HCT116 (cell line): Measurements from ENCODE around the gene RAB29. TPM values are rescaled to one million over a fixed set of nuclear protein-coding genes. Genes with fewer than 3 reads are reported as not detected.

Experiments
- ATAC-seq: fragments of 200-7000 bp; cut with Tn5 transposase; 2 replicates; pipeline ENCODE4 v1.9.1; 2020; ENCODE audit warnings: mild to moderate bottlenecking, moderate library complexity
- BruUV-seq: library from RNA; stranded (reverse); fragments of 400-500 nt; replicated peaks from 2 replicates; lab custom pipeline; 2021; lab: Mats Ljungman, UMichigan
- CTCF ChIA-PET: fragments of 300-600 bp; sonication (Branson Sonifier 250); formaldehyde crosslinking; loops from one replicate; lab custom pipeline; 2021; ENCODE audit warnings: antibody characterized with exemption; lab: Charles Lee
- POLR2A ChIA-PET: fragments of 300-600, 350-600 bp; sonication (Branson Sonifier 250); formaldehyde crosslinking; loops from one replicate; lab custom pipeline; 2021; ENCODE audit warnings: antibody characterized with exemption; lab: Charles Lee
- RAD21 ChIA-PET, 2 experiments: fragments of 300-600 bp; sonication (Branson Sonifier 250); formaldehyde crosslinking; loops; one replicate each; lab custom pipeline; 2023; ENCODE audit warnings: low total read pairs in 2 of 2; ENCODE audit not compliant: uncharacterized antibody in 2 of 2, unreplicated experiment in 2 of 2, low non-redundant PET in 1 of 2; lab: Charles Lee
- DNase-seq: peaks from one replicate; pipeline ENCODE4 v3.0.0-alpha.2; 2010; ENCODE audit warnings: low read depth, low spot score
- H2AFZ ChIP-seq: fragments of 200-600 bp; shearing (Covaris generic), sonication (generic); 2 replicates; pipeline ENCODE4 v1.6.1; 2017; ENCODE audit warnings: low read depth, mixed run types, mixed read lengths, antibody characterized with exemption, low read length; ENCODE audit not compliant: poor library complexity, severe bottlenecking
- H3K27ac ChIP-seq: 2 replicates; pipeline ENCODE4 v1.5.1; 2012; ENCODE audit warnings: low read depth, low read length
- H3K27me3 ChIP-seq: fragments of 200-600 bp; sonication (generic); 2 replicates; pipeline ENCODE4 v1.6.1; 2016; ENCODE audit warnings: mixed run types, low read length, mixed read lengths; ENCODE audit not compliant: insufficient read depth
- H3K36me3 ChIP-seq, 2 experiments: fragments of 200-500 bp in 1 of 2; fragments of 200-600 bp in 1 of 2; sonication (Bioruptor generic) in 1 of 2; sonication (generic) in 1 of 2; 2 replicates each; pipeline versions ENCODE4 v1.5.1 to v1.6.1; 2014 to 2016; ENCODE audit warnings: low read length in 2 of 2, inconsistent platforms in 1 of 2, mixed read lengths in 1 of 2, mixed run types in 1 of 2; ENCODE audit not compliant: insufficient read depth in 2 of 2, control insufficient read depth in 1 of 2
- H3K4me1 ChIP-seq, 2 experiments: fragments of 200-600 bp in 1 of 2; sonication (generic) in 1 of 2; 2 replicates each; pipeline versions ENCODE4 v1.5.1 to v1.6.1; 2012 to 2017; ENCODE audit warnings: low read length in 2 of 2, inconsistent platforms in 1 of 2, mild to moderate bottlenecking in 1 of 2, mixed read lengths in 1 of 2, mixed run types in 1 of 2, moderate library complexity in 1 of 2; ENCODE audit not compliant: insufficient read depth in 2 of 2, control insufficient read depth in 1 of 2
- H3K4me2 ChIP-seq: fragments of 200-600 bp; sonication (generic); 2 replicates; pipeline ENCODE4 v1.6.1; 2017; ENCODE audit warnings: mixed run types, low read length, mixed read lengths
- H3K4me3 ChIP-seq, 2 experiments: fragments of 200-600 bp in 1 of 2; sonication (generic) in 1 of 2; replicated peaks in 1 of 2; 2 replicates each; pipeline ENCODE4 v1.5.1; 2011 to 2016; ENCODE audit warnings: low read length in 2 of 2, control low read depth in 1 of 2, low read depth in 1 of 2, mild to moderate bottlenecking in 1 of 2, mixed read lengths in 1 of 2, mixed run types in 1 of 2
- H3K79me2 ChIP-seq: fragments of 200-600 bp; sonication (generic); 2 replicates; pipeline ENCODE4 v1.6.1; 2017; ENCODE audit warnings: mild to moderate bottlenecking, mixed run types, low read length, moderate library complexity, mixed read lengths; ENCODE audit not compliant: insufficient read depth
- H3K9ac ChIP-seq: fragments of 200-600 bp; sonication (generic); 2 replicates; pipeline ENCODE4 v1.6.1; 2016; ENCODE audit warnings: low read length, mixed read lengths
- H3K9me2 ChIP-seq: fragments of 200-600 bp; sonication (generic), shearing (Covaris generic); 2 replicates; pipeline ENCODE4 v1.6.1; 2017; ENCODE audit warnings: mixed run types, mild to moderate bottlenecking, moderate library complexity; ENCODE audit not compliant: insufficient read depth
- H3K9me3 ChIP-seq, 2 experiments: fragments of 200-500 bp in 1 of 2; fragments of 200-600 bp in 1 of 2; sonication (Bioruptor generic) in 1 of 2; sonication (generic) in 1 of 2; 2 replicates each; pipeline ENCODE4 v1.6.1; 2014 to 2017; ENCODE audit warnings: low read length in 2 of 2, mixed read lengths in 2 of 2, inconsistent platforms in 1 of 2, low read depth in 1 of 2, mild to moderate bottlenecking in 1 of 2, mixed run types in 1 of 2, moderate library complexity in 1 of 2; ENCODE audit not compliant: control insufficient read depth in 1 of 2, insufficient read depth in 1 of 2
- H4K20me1 ChIP-seq: fragments of 200-600 bp; sonication (generic), shearing (Covaris generic); 2 replicates; pipeline ENCODE4 v1.6.1; 2017; ENCODE audit warnings: mixed run types, mild to moderate bottlenecking, moderate library complexity; ENCODE audit not compliant: insufficient read depth
- ATF3 ChIP-seq: IDR thresholded peaks from 2 replicates; pipeline ENCODE4 v1.6.1; 2012
- CEBPB ChIP-seq: IDR thresholded peaks from 2 replicates; pipeline ENCODE4 v1.6.1; 2012; ENCODE audit warnings: low read depth
- ELF1 ChIP-seq: IDR thresholded peaks from 2 replicates; pipeline ENCODE4 v1.6.1; 2012; ENCODE audit warnings: low read depth, borderline replicate concordance
- EZH2 ChIP-seq: fragments of 200-600 bp; sonication (generic); IDR thresholded peaks from 2 replicates; pipeline ENCODE4 v1.6.1; 2017; ENCODE audit warnings: antibody characterized with exemption, mixed run types
- EZH2phosphoT487 ChIP-seq: fragments of 200-600 bp; IDR thresholded peaks from 2 replicates; pipeline ENCODE4 v1.6.1; 2018; ENCODE audit warnings: antibody characterized with exemption, borderline replicate concordance
- FOSL1 ChIP-seq: IDR thresholded peaks from 2 replicates; pipeline ENCODE4 v1.6.1; 2012; ENCODE audit warnings: low read depth
- JUND ChIP-seq: IDR thresholded peaks from 2 replicates; pipeline ENCODE4 v1.6.1; 2012
- SIN3A ChIP-seq: IDR thresholded peaks from 2 replicates; pipeline ENCODE4 v1.6.1; 2012; ENCODE audit warnings: low read depth
- YY1 ChIP-seq: IDR thresholded peaks from 2 replicates; pipeline ENCODE4 v1.6.1; 2011; ENCODE audit warnings: low read length, low read depth, moderate library complexity, mild to moderate bottlenecking; ENCODE audit not compliant: insufficient replicate concordance; ENCODE audit errors: extremely low read depth
- ZNF274 ChIP-seq: fragments of 200-500 bp; sonication (Bioruptor generic); IDR thresholded peaks from 2 replicates; pipeline ENCODE4 v1.6.1; 2014; ENCODE audit warnings: mild to moderate bottlenecking, low read depth, low read length, inconsistent platforms
- intact Hi-C: fragments of 100-400 bp; cut with micrococcal nuclease; formaldehyde crosslinking; loops from 2 replicates; pipeline ENCODE4 v1.10.0; 2022
- total RNA-seq: library from RNA; stranded (reverse); gene quantifications from one replicate; pipeline ENCODE4 v1.2.1, GENCODE V29; 2021; ENCODE audit not compliant: unreplicated experiment

Gene RAB29
- total RNA-seq, 1 experiment from 2014 or later: 17.7 TPM

GRCh38 chr1:205777994-205778393, 2.7 kb upstream of the RAB29 start:
- Histone ChIP-seq H3K4me2 (no peak overlapping the region), H3K36me3 (no peaks in the 10 kb centered on the region), H3K4me3 (no peak overlapping the region), H4K20me1 (no peaks in the 10 kb centered on the region), H3K27me3 (no peaks in the 10 kb centered on the region), H3K9me2 (no peaks in the 10 kb centered on the region), H3K79me2 (no peaks in the 10 kb centered on the region), H3K9ac (no peak overlapping the region), H3K27ac (no peak overlapping the region), H2AFZ (no peak overlapping the region), H3K9me3 (no peaks in the 10 kb centered on the region), H3K4me1 (peaks cover 3 to 19% of the 10 kb centered on the region in 2 experiments; a peak in 3 of 4 replicates)
- TF ChIP-seq ELF1 (no peak), EZH2phosphoT487 (no peak), YY1 (no peak), CEBPB (no peak), ZNF274 (no peak), EZH2 (no peak)
- no TSS peak for BruUV-seq
- ATAC-seq: no peak
- intact Hi-C loops: no loop called here
- DNase-seq: no peak
- RAD21 ChIA-PET: no interaction called here
- CTCF ChIA-PET: no interaction called here
- POLR2A ChIA-PET: no interaction called here

- ChIA-PET CTCF (interaction anchor here (1.0 kb wide), 1 partner anchor 13 kb away, joined by 4 read pairs; no protein-coding TSS in a partner anchor), RAD21 (no interaction called here), POLR2A (interaction anchor here (1.0 kb wide), 1 partner anchor 12 kb away, joined by 4 read pairs; no protein-coding TSS in a partner anchor)
- Histone ChIP-seq H3K4me3 (peak overlapping the region; percentile 79; a peak in 3 of 4 replicates), H4K20me1 (no peaks in the 10 kb centered on the region), H3K27me3 (no peaks in the 10 kb centered on the region), H3K9ac (no peak overlapping the region), H3K4me2 (peak overlapping the region; percentile 90), H3K9me3 (no peaks in the 10 kb centered on the region), H3K9me2 (no peaks in the 10 kb centered on the region), H2AFZ (peak overlapping the region; percentile 87), H3K27ac (no peak overlapping the region), H3K4me1 (peaks cover 3 to 19% of the 10 kb centered on the region in 2 experiments; a peak in 3 of 4 replicates), H3K36me3 (no peaks in the 10 kb centered on the region), H3K79me2 (no peaks in the 10 kb centered on the region)
- ATAC-seq (peak; percentile 20), DNase-seq (no peak)
- intact Hi-C loops: loop anchor here (2.0 kb wide), 1 partner anchor 25 kb away; the partner anchor contains the start of gene NUCKS1
- TF ChIP-seq SIN3A (0 out of 2 replicates have a peak, but pooled peaks have one; percentile 27), FOSL1 (peak; percentile 38; the same call in 1 of the 2 replicates), JUND (0 out of 2 replicates have a peak, but pooled peaks have one; percentile 28), CEBPB (peak; percentile 57; the same call in 1 of the 2 replicates), ZNF274 (no peak), ATF3 (no peak)
- BruUV-seq: no TSS peak
Measured at GRCh38 chr1:205775717-205776056, 405 bp upstream of the RAB29 start.
